ENCODE results near the gene HEMK1. TPM values are rescaled to one million over a fixed set of nuclear protein-coding genes. Genes with fewer than 3 reads are reported as not detected.

HEMK1 gene
- total RNA-seq, 2 experiments from 2014 or later, result 97.1 to 101 TPM

GRCh38 chr3:50581459-50581842 lies 12.1 kb downstream of the HEMK1 start:
- H3K4me1 Mint-ChIP-seq (ENCODE audit: low read depth), result peaks cover 69% of the 10 kb centered on the region
- intact Hi-C loops (cut with micrococcal nuclease), result no loop called here
- H3K27ac Mint-ChIP-seq, result peak overlapping the region; percentile 64
- POLR2A ChIA-PET, result interaction anchor here (3.9 to 18.9 kb wide), 3 partner anchors 9 to 28 kb away, joined by 61 to 2276 read pairs (median 853); partner anchors contain the start of genes C3orf18, CISH, HEMK1 and MAPKAPK3
- no peak for DNase-seq
- no peak overlapping the region for H3K4me3 Mint-ChIP-seq
- peaks cover 88% of the 10 kb centered on the region for H3K36me3 Mint-ChIP-seq (ENCODE audit: low read depth)
- H3K27me3 Mint-ChIP-seq, result no peaks in the 10 kb centered on the region
- H3K9me3 Mint-ChIP-seq, result no peaks in the 10 kb centered on the region
- CTCF ChIA-PET, result interaction anchor here (1.5 to 2.0 kb wide), 2 partner anchors 9 to 31 kb away, joined by 7 read pairs; partner anchors contain the start of gene CISH
- ATAC-seq, result no peak
- no peak for TF ChIP-seq CTCF (IDR thresholded peaks at IDR 0.05)

GRCh38 chr3:50582083-50582482 lies 12.8 kb downstream of the HEMK1 start:
- intact Hi-C loops (cut with micrococcal nuclease), result no loop called here
- DNase-seq (no peak), ATAC-seq (no peak)
- no peaks in the 10 kb centered on the region for H3K9me3 Mint-ChIP-seq
- no peak for TF ChIP-seq CTCF (IDR thresholded peaks at IDR 0.05)
- ChIA-PET CTCF (interaction anchor here (2.0 kb wide), 1 partner anchor 9 kb away, joined by 7 read pairs; no protein-coding TSS in a partner anchor), POLR2A (interaction anchor here (3.9 to 18.9 kb wide), 3 partner anchors 8 to 27 kb away, joined by 61 to 2276 read pairs (median 853); partner anchors contain the start of genes C3orf18, CISH, HEMK1 and MAPKAPK3)
- H3K27ac Mint-ChIP-seq, result peak overlapping the region; percentile 100
- peaks cover 71% of the 10 kb centered on the region for H3K4me1 Mint-ChIP-seq (ENCODE audit: low read depth)
- H3K4me3 Mint-ChIP-seq, result no peak overlapping the region
- peaks cover 85% of the 10 kb centered on the region for H3K36me3 Mint-ChIP-seq (ENCODE audit: low read depth)
- no peaks in the 10 kb centered on the region for H3K27me3 Mint-ChIP-seq

GRCh38 chr3:50583897-50584296 lies 14.6 kb downstream of the HEMK1 start:
- ChIA-PET CTCF (no interaction called here), POLR2A (interaction anchor here (3.9 to 18.9 kb wide), 3 partner anchors 6 to 25 kb away, joined by 61 to 2276 read pairs (median 853); partner anchors contain the start of genes C3orf18, CISH, HEMK1 and MAPKAPK3)
- Mint-ChIP-seq H3K4me3 (no peak overlapping the region), H3K36me3 (ENCODE audit: low read depth) (peaks cover 83% of the 10 kb centered on the region), H3K4me1 (ENCODE audit: low read depth) (peaks cover 82% of the 10 kb centered on the region), H3K9me3 (no peaks in the 10 kb centered on the region), H3K27ac (peak overlapping the region; percentile 100), H3K27me3 (no peaks in the 10 kb centered on the region)
- DNase-seq (no peak), ATAC-seq (no peak)
- no peak for TF ChIP-seq CTCF (IDR thresholded peaks at IDR 0.05)
- intact Hi-C loops (cut with micrococcal nuclease), result no loop called here

- no peak for TF ChIP-seq CTCF (IDR thresholded peaks at IDR 0.05)
- intact Hi-C loops (cut with micrococcal nuclease), result no loop called here
- H3K4me3 Mint-ChIP-seq, result no peak overlapping the region
- CTCF ChIA-PET, result no interaction called here
- peaks cover 80% of the 10 kb centered on the region for H3K36me3 Mint-ChIP-seq (ENCODE audit: low read depth)
- ATAC-seq, result no peak
- no peaks in the 10 kb centered on the region for H3K27me3 Mint-ChIP-seq
- peak overlapping the region; percentile 100 for H3K27ac Mint-ChIP-seq
- POLR2A ChIA-PET, result interaction anchor here (3.9 to 18.9 kb wide), 3 partner anchors 6 to 25 kb away, joined by 61 to 2276 read pairs (median 853); partner anchors contain the start of genes C3orf18, CISH, HEMK1 and MAPKAPK3
- peaks cover 81% of the 10 kb centered on the region for H3K4me1 Mint-ChIP-seq (ENCODE audit: low read depth)
- no peaks in the 10 kb centered on the region for H3K9me3 Mint-ChIP-seq
- no peak for DNase-seq
Observed at GRCh38 chr3:50584391-50584790, 15.1 kb downstream of the HEMK1 start.
